CD8-positive, alpha-beta memory T cell (primary cell): ENCODE measurements around the gene CALY. TPM values are rescaled to one million over a fixed set of nuclear protein-coding genes. Genes with fewer than 3 reads are reported as not detected.

Source experiments
- CTCF ChIA-PET: fragments of 350-600 bp; sonication (Branson Sonifier 250); formaldehyde crosslinking; loops from one replicate; lab custom pipeline; 2021; ENCODE audit warnings: antibody characterized with exemption; lab: Charles Lee
- POLR2A ChIA-PET: fragments of 350-600 bp; sonication (Branson Sonifier 250); formaldehyde crosslinking; loops from one replicate; lab custom pipeline; 2021; ENCODE audit warnings: antibody characterized with exemption; lab: Charles Lee
- DNase-seq, 5 donors: peaks; one replicate each; pipeline versions ENCODE4 v3.0.0 to v3.0.0-alpha.2; 2020 to 2022; ENCODE audit warnings: mixed read lengths in 1 of 5
- H3K27ac ChIP-seq: one replicate; pipeline ENCODE4 v1.7.0; 2013; ENCODE audit warnings: low read depth, mild to moderate bottlenecking, low read length, moderate library complexity
- H3K27me3 ChIP-seq: 2 replicates; pipeline ENCODE4 v1.7.0; 2013; ENCODE audit warnings: low read length, mild to moderate bottlenecking; ENCODE audit not compliant: insufficient read depth, poor library complexity, severe bottlenecking
- H3K36me3 ChIP-seq: 2 replicates; pipeline ENCODE4 v1.7.0; 2013; ENCODE audit warnings: mild to moderate bottlenecking, low read length, moderate library complexity; ENCODE audit not compliant: insufficient read depth
- H3K4me1 ChIP-seq: 2 replicates; pipeline ENCODE4 v1.7.0; 2013; ENCODE audit warnings: mild to moderate bottlenecking, low read length, moderate library complexity; ENCODE audit not compliant: insufficient read depth
- H3K4me3 ChIP-seq: 2 replicates; pipeline ENCODE4 v1.7.0; 2013; ENCODE audit warnings: mild to moderate bottlenecking, low read length
- H3K9me3 ChIP-seq: 2 replicates; pipeline ENCODE4 v1.7.0; 2013; ENCODE audit warnings: mild to moderate bottlenecking, low read length
- H3K27ac Mint-ChIP-seq, 8 donors: one replicate each; pipeline ENCODE4 v1.8.0; 2020 to 2021; ENCODE audit warnings: mixed read lengths in 8 of 8, mild to moderate bottlenecking in 6 of 8, inconsistent platforms in 3 of 8, moderate library complexity in 3 of 8
- H3K27me3 Mint-ChIP-seq, 2 donors: one replicate each; pipeline ENCODE4 v1.8.0; 2020 to 2021; ENCODE audit warnings: mixed read lengths in 2 of 2, mild to moderate bottlenecking in 1 of 2, moderate library complexity in 1 of 2
- H3K36me3 Mint-ChIP-seq, 3 donors: one replicate each; pipeline ENCODE4 v1.8.0; 2020 to 2021; ENCODE audit warnings: mixed read lengths in 3 of 3, inconsistent platforms in 1 of 3, mild to moderate bottlenecking in 1 of 3
- H3K4me1 Mint-ChIP-seq, 3 donors: one replicate each; pipeline ENCODE4 v1.8.0; 2020 to 2021; ENCODE audit warnings: mixed read lengths in 3 of 3, inconsistent platforms in 1 of 3, mild to moderate bottlenecking in 1 of 3
- H3K4me3 Mint-ChIP-seq, 7 donors: one replicate each; pipeline ENCODE4 v1.8.0; 2020 to 2021; ENCODE audit warnings: mixed read lengths in 7 of 7, mild to moderate bottlenecking in 6 of 7, moderate library complexity in 4 of 7, inconsistent platforms in 2 of 7
- H3K9me3 Mint-ChIP-seq, 5 donors: one replicate each; pipeline ENCODE4 v1.8.0; 2020 to 2022; ENCODE audit warnings: mixed read lengths in 5 of 5, mild to moderate bottlenecking in 3 of 5, moderate library complexity in 2 of 5, inconsistent platforms in 1 of 5
- polyA plus RNA-seq: library from polyadenylated mRNA; unstranded; fragments of 300-500 nt; fragmentation: Illumina TruSeq; gene quantifications from one replicate; pipeline ENCODE4 v1.2.3, GENCODE V29; 2021
- total RNA-seq, 2 experiments: library from RNA; stranded (reverse); gene quantifications; one replicate each; pipeline ENCODE4 v1.2.3, GENCODE V29; 2021

CALY gene
- total and polyA plus RNA-seq, 3 experiments from 2014 or later, result 0.83 to 1.3 (median 0.92) TPM

DNA sequence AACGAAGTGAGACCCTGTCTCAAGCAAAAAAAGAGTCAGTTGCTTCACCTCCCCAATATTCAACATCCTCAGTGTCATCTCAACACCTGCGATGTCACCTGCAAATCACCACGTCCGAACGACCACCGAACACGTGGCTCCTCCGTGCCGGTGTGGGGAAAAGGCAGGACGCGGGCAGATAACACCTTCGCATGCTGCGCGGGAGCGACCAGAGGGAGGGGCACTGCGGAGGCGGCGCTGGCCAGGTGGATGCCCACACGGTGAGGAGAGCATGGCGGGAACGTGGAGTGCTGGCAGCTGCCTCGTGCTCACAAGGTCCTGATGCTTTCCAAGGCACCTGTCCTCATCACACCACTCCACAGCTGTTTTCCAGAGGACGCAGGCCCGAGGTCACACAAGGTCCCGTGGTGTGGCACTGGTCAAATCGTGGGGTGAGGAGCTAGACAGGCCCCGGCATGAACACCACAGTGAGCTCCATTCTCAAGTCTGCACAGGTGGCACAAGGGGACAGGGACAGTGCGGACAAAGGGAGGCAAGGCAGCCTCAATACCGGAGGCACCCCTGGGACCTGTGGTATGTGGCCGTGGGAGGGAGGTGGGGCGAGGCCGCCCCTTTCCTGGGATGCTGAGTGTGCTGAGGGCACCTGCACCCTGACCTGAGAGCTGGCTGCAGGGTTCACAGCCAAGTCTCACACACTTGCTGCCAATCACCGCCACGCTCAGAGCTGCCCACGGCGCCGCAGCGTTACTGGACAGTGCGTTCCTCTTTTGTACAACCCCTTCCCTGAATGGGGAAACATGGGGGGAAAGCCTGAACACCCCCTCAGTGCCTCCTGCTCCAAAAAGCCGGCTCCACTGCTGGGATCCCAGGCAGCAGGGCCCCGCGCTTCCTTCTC is 41.0 kb downstream of the CALY start:
- Histone ChIP-seq H3K9me3 (no peaks in the 10 kb centered on the region), H3K27me3 (no peaks in the 10 kb centered on the region), H3K4me1 (no peaks in the 10 kb centered on the region), H3K4me3 (no peak overlapping the region), H3K36me3 (peaks cover 53% of the 10 kb centered on the region), H3K27ac (no peak overlapping the region)
- H3K9me3 Mint-ChIP-seq, result no peaks in the 10 kb centered on the region
- peaks cover 5 to 80% (median 16%) of the 10 kb centered on the region in 3 donors for H3K36me3 Mint-ChIP-seq
- no peak for DNase-seq
- H3K4me3 Mint-ChIP-seq, result no peak overlapping the region
- CTCF ChIA-PET, result interaction anchor here (1.0 kb wide), 1 partner anchor 20 kb away, joined by 3 read pairs; no protein-coding TSS in a partner anchor
- no peak overlapping the region for H3K27ac Mint-ChIP-seq
- H3K27me3 Mint-ChIP-seq, result no peaks in the 10 kb centered on the region
- H3K4me1 Mint-ChIP-seq, result peaks cover 0 to 1% (median 0%) of the 10 kb centered on the region in 3 donors
- POLR2A ChIA-PET, result no interaction called here

DNA sequence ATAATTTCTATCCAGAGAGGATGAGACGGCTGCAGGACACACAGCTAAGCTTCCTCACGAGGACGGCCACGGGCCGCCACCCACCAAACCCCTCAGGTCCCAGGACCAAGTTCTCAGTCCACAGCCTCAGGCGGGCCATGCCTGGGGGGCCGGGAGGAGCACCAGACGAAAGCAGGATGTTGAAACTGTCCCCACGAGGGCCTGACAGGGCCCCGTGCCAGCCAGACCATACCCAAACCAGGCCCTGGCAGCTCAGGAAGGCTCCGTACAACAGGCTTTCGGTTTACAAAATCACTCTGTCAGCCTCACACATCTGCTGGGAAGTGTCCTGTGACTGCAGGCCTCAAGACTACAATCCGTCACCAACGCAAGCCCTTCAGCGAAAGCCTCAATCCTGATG is 42.5 kb downstream of the CALY start:
- Histone ChIP-seq H3K27me3 (no peaks in the 10 kb centered on the region), H3K27ac (no peak overlapping the region), H3K9me3 (no peaks in the 10 kb centered on the region), H3K4me1 (no peaks in the 10 kb centered on the region), H3K4me3 (no peak overlapping the region), H3K36me3 (peaks cover 40% of the 10 kb centered on the region)
- Mint-ChIP-seq H3K4me3 (no peak overlapping the region), H3K9me3 (no peaks in the 10 kb centered on the region), H3K27ac (no peak overlapping the region), H3K36me3 (peaks cover 0 to 77% (median 14%) of the 10 kb centered on the region in 3 donors), H3K27me3 (no peaks in the 10 kb centered on the region), H3K4me1 (no peaks in the 10 kb centered on the region)
- CTCF ChIA-PET, result no interaction called here
- no peak for DNase-seq
- POLR2A ChIA-PET, result no interaction called here

GRCh38 chr10:133293810-133294119 is 42.9 kb downstream of the CALY start:
- H3K4me3 Mint-ChIP-seq, result no peak overlapping the region
- ChIA-PET POLR2A (no interaction called here), CTCF (interaction anchor here (1.0 kb wide), 1 partner anchor 36 kb away, joined by 3 read pairs; no protein-coding TSS in a partner anchor)
- Histone ChIP-seq H3K4me1 (no peaks in the 10 kb centered on the region), H3K27ac (no peak overlapping the region), H3K9me3 (no peaks in the 10 kb centered on the region), H3K4me3 (no peak overlapping the region), H3K27me3 (no peaks in the 10 kb centered on the region), H3K36me3 (peaks cover 38% of the 10 kb centered on the region)
- no peaks in the 10 kb centered on the region for H3K4me1 Mint-ChIP-seq
- H3K27me3 Mint-ChIP-seq, result no peaks in the 10 kb centered on the region
- H3K9me3 Mint-ChIP-seq, result no peaks in the 10 kb centered on the region
- H3K27ac Mint-ChIP-seq, result no peak overlapping the region
- DNase-seq, result no peak
- H3K36me3 Mint-ChIP-seq, result peaks cover 2 to 77% (median 18%) of the 10 kb centered on the region in 3 donors

GRCh38 chr10:133292919-133293809 is 43.5 kb downstream of the CALY start:
- Histone ChIP-seq H3K4me3 (no peak overlapping the region), H3K27ac (no peak overlapping the region), H3K9me3 (no peaks in the 10 kb centered on the region), H3K4me1 (no peaks in the 10 kb centered on the region), H3K36me3 (peaks cover 35% of the 10 kb centered on the region), H3K27me3 (no peaks in the 10 kb centered on the region)
- CTCF ChIA-PET, result interaction anchor here (1.0 to 1.3 kb wide), 2 partner anchors 14 to 36 kb away, joined by 3 to 4 read pairs; no protein-coding TSS in a partner anchor
- POLR2A ChIA-PET, result no interaction called here
- Mint-ChIP-seq H3K9me3 (no peaks in the 10 kb centered on the region), H3K36me3 (peaks cover 3 to 76% (median 17%) of the 10 kb centered on the region in 3 donors), H3K27ac (no peak overlapping the region), H3K4me3 (no peak overlapping the region), H3K4me1 (no peaks in the 10 kb centered on the region), H3K27me3 (no peaks in the 10 kb centered on the region)
- no peak for DNase-seq

GRCh38 chr10:133289761-133290160 is 46.9 kb downstream of the CALY start:
- Mint-ChIP-seq H3K4me3 (no peak overlapping the region), H3K36me3 (peaks cover 4 to 75% (median 27%) of the 10 kb centered on the region in 3 donors), H3K4me1 (peaks cover 0 to 3% (median 0%) of the 10 kb centered on the region in 3 donors), H3K9me3 (no peaks in the 10 kb centered on the region), H3K27ac (no peak overlapping the region), H3K27me3 (no peaks in the 10 kb centered on the region)
- POLR2A ChIA-PET, result interaction anchor here (0.7 kb wide), 1 partner anchor 10 kb away, joined by 4 read pairs; no protein-coding TSS in a partner anchor
- no peak for DNase-seq
- no peak overlapping the region for H3K27ac ChIP-seq
- no peak overlapping the region for H3K4me3 ChIP-seq
- H3K4me1 ChIP-seq, result no peaks in the 10 kb centered on the region
- no peaks in the 10 kb centered on the region for H3K27me3 ChIP-seq
- no peaks in the 10 kb centered on the region for H3K9me3 ChIP-seq
- peaks cover 29% of the 10 kb centered on the region for H3K36me3 ChIP-seq
- CTCF ChIA-PET, result no interaction called here

DNA sequence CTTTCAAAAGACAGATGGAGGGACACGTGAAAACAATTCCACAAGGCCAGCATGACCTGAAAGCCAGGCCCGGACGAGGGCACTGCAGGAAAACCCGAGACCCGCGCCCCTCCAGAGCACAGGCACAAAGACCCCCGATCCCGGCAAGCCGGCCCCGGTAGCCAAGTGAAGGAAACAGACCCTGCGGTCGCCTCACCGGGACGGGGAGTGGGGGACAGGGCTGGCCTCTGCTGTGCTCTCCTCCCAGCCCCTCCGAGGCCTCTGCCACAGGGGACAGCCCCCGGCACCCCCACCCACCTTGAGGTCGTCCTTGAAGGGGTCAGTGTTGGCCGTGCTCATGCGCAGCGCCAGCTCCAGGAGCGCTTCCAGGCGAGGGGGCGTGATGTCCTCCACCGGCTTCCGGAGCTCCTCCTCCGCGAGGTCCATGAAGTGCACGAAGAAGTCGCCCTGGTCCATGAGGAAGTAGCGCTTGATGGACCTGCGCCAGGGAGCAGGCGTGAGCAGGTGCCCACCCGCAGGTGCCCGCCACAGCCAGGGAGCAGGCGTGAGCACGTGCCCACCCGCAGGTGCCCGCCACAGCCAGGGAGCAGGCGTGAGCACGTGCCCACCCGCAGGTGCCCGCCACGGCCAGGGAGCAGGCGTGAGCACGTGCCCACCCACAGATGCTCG is 48.7 kb downstream of the CALY start:
- Mint-ChIP-seq H3K27ac (no peak overlapping the region), H3K9me3 (no peaks in the 10 kb centered on the region), H3K27me3 (no peaks in the 10 kb centered on the region), H3K36me3 (peaks cover 6 to 78% (median 30%) of the 10 kb centered on the region in 3 donors), H3K4me3 (no peak overlapping the region), H3K4me1 (peaks cover 0 to 3% (median 0%) of the 10 kb centered on the region in 3 donors)
- peaks cover 18% of the 10 kb centered on the region for H3K36me3 ChIP-seq
- no peak for DNase-seq
- no peak overlapping the region for H3K27ac ChIP-seq
- no peaks in the 10 kb centered on the region for H3K27me3 ChIP-seq
- H3K4me3 ChIP-seq, result no peak overlapping the region
- no peaks in the 10 kb centered on the region for H3K4me1 ChIP-seq
- CTCF ChIA-PET, result no interaction called here
- POLR2A ChIA-PET, result no interaction called here
- no peaks in the 10 kb centered on the region for H3K9me3 ChIP-seq

DNA sequence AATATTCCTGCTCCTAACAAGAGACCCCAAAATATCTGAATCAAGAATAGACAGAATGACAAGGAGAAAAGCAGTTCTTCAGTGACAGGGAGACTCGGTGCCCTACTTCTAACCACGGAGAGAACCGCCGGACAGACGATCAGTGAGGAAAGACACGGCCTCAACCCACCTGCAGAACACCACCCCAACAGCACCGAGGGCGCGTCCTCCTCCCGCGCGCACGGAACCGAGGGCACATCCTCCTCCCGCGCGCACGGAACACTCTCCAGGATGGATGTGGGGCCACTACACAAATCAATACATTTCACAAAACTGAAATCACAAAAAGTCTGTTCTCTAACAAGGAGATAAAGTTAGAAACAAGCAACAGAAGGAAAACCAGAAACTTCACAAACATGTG is 50.3 kb downstream of the CALY start:
- Histone ChIP-seq H3K27me3 (no peaks in the 10 kb centered on the region), H3K9me3 (no peaks in the 10 kb centered on the region), H3K4me1 (no peaks in the 10 kb centered on the region), H3K27ac (no peak overlapping the region), H3K36me3 (peaks cover 11% of the 10 kb centered on the region), H3K4me3 (no peak overlapping the region)
- peak overlapping the region in 1 of 8 donors; percentile 32 for H3K27ac Mint-ChIP-seq
- CTCF ChIA-PET, result no interaction called here
- H3K27me3 Mint-ChIP-seq, result no peaks in the 10 kb centered on the region
- no peak overlapping the region for H3K4me3 Mint-ChIP-seq
- no peak for DNase-seq
- peaks cover 6 to 89% (median 31%) of the 10 kb centered on the region in 3 donors for H3K36me3 Mint-ChIP-seq
- POLR2A ChIA-PET, result no interaction called here
- H3K4me1 Mint-ChIP-seq, result peaks cover 0 to 4% (median 0%) of the 10 kb centered on the region in 3 donors
- no peaks in the 10 kb centered on the region for H3K9me3 Mint-ChIP-seq
